BE2C (cell line): ENCODE results near the gene ABHD12.

Experiments used
- DNase-seq: peaks from one replicate; pipeline ENCODE4 v3.0.0-alpha.2; 2020
- H3K27me3 ChIP-seq: fragments of 250-450 bp; sonication (Bioruptor Pico); 2 replicates; pipeline ENCODE4 v1.5.1; 2020; ENCODE audit warnings: mild to moderate bottlenecking
- H3K36me3 ChIP-seq: fragments of 250-450 bp; sonication (Bioruptor Pico); 2 replicates; pipeline ENCODE4 v1.5.1; 2020; ENCODE audit warnings: mild to moderate bottlenecking
- H3K4me1 ChIP-seq: fragments of 250-450 bp; sonication (Bioruptor Pico); 2 replicates; pipeline ENCODE4 v1.5.1; 2020
- H3K4me3 ChIP-seq: 2 replicates; pipeline ENCODE4 v1.5.1; 2011; ENCODE audit warnings: low read depth, low read length
- H3K9me3 ChIP-seq: fragments of 250-450 bp; sonication (Bioruptor Pico); 2 replicates; pipeline ENCODE4 v1.5.1; 2020
- CTCF ChIP-seq: IDR thresholded peaks from 2 replicates; pipeline ENCODE4 v1.5.1; 2012; ENCODE audit warnings: mild to moderate bottlenecking, low read depth, low read length

The ABHD12 gene

GRCh38 chr20:25318471-25319240, 72.0 kb downstream of the ABHD12 start:
- DNase-seq, result no peak
- H3K4me3 ChIP-seq, result no peak overlapping the region
- no peak for TF ChIP-seq CTCF
- H3K4me1 ChIP-seq, result peaks cover 3% of the 10 kb centered on the region; the same call in 1 of the 2 replicates
- H3K9me3 ChIP-seq, result no peaks in the 10 kb centered on the region
- H3K27me3 ChIP-seq, result no peaks in the 10 kb centered on the region
- H3K36me3 ChIP-seq, result peaks cover 31% of the 10 kb centered on the region

GRCh38 chr20:25317351-25318075, 73.1 kb downstream of the ABHD12 start:
- DNase-seq, result no peak
- H3K9me3 ChIP-seq, result no peaks in the 10 kb centered on the region
- peaks cover 23% of the 10 kb centered on the region for H3K36me3 ChIP-seq
- no peak overlapping the region for H3K4me3 ChIP-seq
- H3K4me1 ChIP-seq, result peaks cover 3% of the 10 kb centered on the region; the same call in 1 of the 2 replicates
- TF ChIP-seq CTCF, result no peak
- H3K27me3 ChIP-seq, result no peaks in the 10 kb centered on the region

- TF ChIP-seq CTCF, result no peak
- H3K27me3 ChIP-seq, result no peaks in the 10 kb centered on the region
- DNase-seq, result no peak
- no peaks in the 10 kb centered on the region for H3K9me3 ChIP-seq
- H3K4me1 ChIP-seq, result peaks cover 3% of the 10 kb centered on the region
- peaks cover 18% of the 10 kb centered on the region for H3K36me3 ChIP-seq
- H3K4me3 ChIP-seq, result no peak overlapping the region
Observed at GRCh38 chr20:25316506-25317190, 74.0 kb downstream of the ABHD12 start.

GRCh38 chr20:25315418-25316210, 75.0 kb downstream of the ABHD12 start:
- Histone ChIP-seq H3K4me3 (no peak overlapping the region), H3K4me1 (peaks cover 12% of the 10 kb centered on the region), H3K36me3 (peaks cover 9% of the 10 kb centered on the region), H3K27me3 (no peaks in the 10 kb centered on the region), H3K9me3 (no peaks in the 10 kb centered on the region)
- no peak for DNase-seq
- TF ChIP-seq CTCF, result no peak; the same call in 1 of the 2 replicates

GRCh38 chr20:25314497-25315417, 75.9 kb downstream of the ABHD12 start:
- no peak for DNase-seq
- H3K4me1 ChIP-seq, result peaks cover 16% of the 10 kb centered on the region
- H3K9me3 ChIP-seq, result no peaks in the 10 kb centered on the region
- no peak overlapping the region for H3K4me3 ChIP-seq
- peaks cover 7% of the 10 kb centered on the region for H3K36me3 ChIP-seq
- no peaks in the 10 kb centered on the region for H3K27me3 ChIP-seq
- peak; percentile 30 for TF ChIP-seq CTCF
